HG03025 (cell line): ENCODE results near the gene RALY.

ENCODE experiments used
- ATAC-seq: cut with Tn5 transposase; IDR thresholded peaks from one replicate; pipeline ENCODE4 v1.9.1; 2021; ENCODE audit warnings: mild to moderate bottlenecking, moderate library complexity; ENCODE audit not compliant: unreplicated experiment, low FRiP score

Gene RALY

GRCh38 chr20:34045930-34046725 is 52.4 kb downstream of the RALY start:
- no peak for ATAC-seq

GRCh38 chr20:34047010-34047687 is 53.4 kb downstream of the RALY start:
- no peak for ATAC-seq

GRCh38 chr20:34047917-34048316 is 54.2 kb downstream of the RALY start:
- ATAC-seq: no peak

- no peak for ATAC-seq
These were observed 55.7 kb downstream of the RALY start for GRCh38 chr20:34049389-34049788.

- ATAC-seq: no peak
These were observed 56.4 kb downstream of the RALY start for GRCh38 chr20:34049897-34050695.

GRCh38 chr20:34052414-34052813 is 58.7 kb downstream of the RALY start:
- ATAC-seq: no peak

- no peak for ATAC-seq
These were observed 61.6 kb downstream of the RALY start for GRCh38 chr20:34055290-34055689.

- ATAC-seq: no peak
These were observed 65.1 kb downstream of the RALY start for GRCh38 chr20:34058831-34059230.

- no peak for ATAC-seq
These were observed 67.3 kb downstream of the RALY start for GRCh38 chr20:34060970-34061369.

GRCh38 chr20:34061695-34062094 is 68.0 kb downstream of the RALY start:
- ATAC-seq: no peak

GRCh38 chr20:34062570-34063482 is 69.1 kb downstream of the RALY start:
- no peak for ATAC-seq

GRCh38 chr20:34064286-34064685 is 70.6 kb downstream of the RALY start:
- no peak for ATAC-seq

GRCh38 chr20:34065260-34065659 is 71.5 kb downstream of the RALY start:
- no peak for ATAC-seq

- no peak for ATAC-seq
These were observed 72.9 kb downstream of the RALY start for GRCh38 chr20:34066476-34067090.

- ATAC-seq: no peak
These were observed 74.3 kb downstream of the RALY start for GRCh38 chr20:34068001-34068400.

- ATAC-seq: no peak
These were observed 75.8 kb downstream of the RALY start for GRCh38 chr20:34069341-34070078.

- no peak for ATAC-seq
These were observed 76.3 kb downstream of the RALY start for GRCh38 chr20:34070079-34070439.

- ATAC-seq: no peak
These were observed 77.1 kb downstream of the RALY start for GRCh38 chr20:34070859-34071258.

GRCh38 chr20:34072076-34072475 is 78.4 kb downstream of the RALY start:
- ATAC-seq: no peak
